Activated naive CD4-positive, alpha-beta T cell treated with anti-CD3 and anti-CD28 coated beads for 36 hours (primary cell): ENCODE data around the gene HIC1. TPM values are rescaled to one million over a fixed set of nuclear protein-coding genes. Genes with fewer than 3 reads are reported as not detected.

ENCODE experiments used
- CTCF ChIA-PET: fragments of 350-600 bp; sonication (Branson Sonifier 250); formaldehyde crosslinking; loops from one replicate; lab custom pipeline; 2021; ENCODE audit warnings: antibody characterized with exemption; lab: Charles Lee
- DNase-seq: peaks from one replicate; pipeline ENCODE4 v3.0.0-alpha.2; 2020
- H3K27ac Mint-ChIP-seq: one replicate; pipeline ENCODE4 v1.8.0; 2021; ENCODE audit warnings: mild to moderate bottlenecking, mixed read lengths
- H3K27me3 Mint-ChIP-seq: one replicate; pipeline ENCODE4 v1.8.0; 2021; ENCODE audit warnings: low read depth, mixed read lengths
- H3K36me3 Mint-ChIP-seq: one replicate; pipeline ENCODE4 v1.8.0; 2021; ENCODE audit warnings: low read depth, mixed read lengths
- H3K4me1 Mint-ChIP-seq: one replicate; pipeline ENCODE4 v1.8.0; 2021; ENCODE audit warnings: low read depth, mixed read lengths
- H3K4me3 Mint-ChIP-seq: one replicate; pipeline ENCODE4 v1.8.0; 2021; ENCODE audit warnings: mild to moderate bottlenecking, moderate library complexity, mixed read lengths
- H3K9me3 Mint-ChIP-seq: one replicate; pipeline ENCODE4 v1.8.0; 2021; ENCODE audit warnings: mixed read lengths
- intact Hi-C: fragments of 100-400 bp; cut with micrococcal nuclease; formaldehyde crosslinking; loops from one replicate; pipeline ENCODE4 v1.15.1; 2023
- total RNA-seq, 2 experiments: library from RNA; stranded (reverse); gene quantifications; one replicate each; pipeline ENCODE4 v1.2.3, GENCODE V29; 2021

The HIC1 gene
- total RNA-seq, 2 experiments from 2014 or later: 14.8 TPM

GRCh38 chr17:2041561-2042389 is 13.1 kb upstream of the HIC1 start, which contains the start of gene OVCA2:
Gene OVCA2, plus strand, starts transcription at chr17:2042022. Its CDS starts 26 bp downstream, at chr17:2042048.
- CTCF ChIA-PET: interaction anchor here (2.1 kb wide), 1 partner anchor 15 kb away, joined by 5 read pairs; no protein-coding TSS in a partner anchor
- Mint-ChIP-seq H3K9me3 (no peaks in the 10 kb centered on the region), H3K27ac (peak within 1 kb of the TSS; percentile 93), H3K36me3 (peaks cover 23% of the 10 kb centered on the region), H3K4me1 (peaks cover 27% of the 10 kb centered on the region), H3K27me3 (no peaks in the 10 kb centered on the region), H3K4me3 (peak within 1 kb of the TSS; percentile 94)
- DNase-seq: peak; percentile 97
- intact Hi-C loops: loop anchor here (1.0 to 5.0 kb wide), 3 partner anchors 11 to 374 kb away; partner anchors contain the start of gene DPH1

DNA sequence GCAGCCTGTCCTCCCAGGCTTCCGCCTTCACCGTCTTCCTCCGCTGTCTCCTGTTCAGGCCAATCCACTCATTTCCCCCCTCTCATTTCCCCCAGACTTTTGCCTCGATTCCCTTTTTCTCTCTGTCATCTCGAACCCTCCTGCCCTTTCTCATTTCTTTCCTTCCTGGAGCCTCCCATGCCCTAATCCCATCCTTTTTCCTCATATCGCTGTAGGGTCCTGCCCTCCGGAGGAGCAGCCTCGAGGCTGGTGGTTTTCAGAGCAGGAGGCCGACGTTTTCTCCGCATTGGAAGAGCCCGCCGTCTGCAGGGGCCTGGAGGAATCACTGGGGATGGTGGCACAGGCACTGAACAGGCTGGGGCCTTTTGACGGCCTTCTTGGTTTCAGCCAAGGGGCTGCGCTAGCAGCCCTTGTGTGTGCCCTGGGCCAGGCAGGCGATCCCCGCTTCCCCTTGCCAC is 12.5 kb upstream of the HIC1 start:
- DNase-seq: no peak
- Mint-ChIP-seq H3K9me3 (no peaks in the 10 kb centered on the region), H3K4me3 (peak overlapping the region; percentile 94), H3K4me1 (peaks cover 27% of the 10 kb centered on the region), H3K27ac (peak overlapping the region; percentile 93), H3K27me3 (no peaks in the 10 kb centered on the region), H3K36me3 (peaks cover 21% of the 10 kb centered on the region)
- CTCF ChIA-PET: interaction anchor here (2.1 kb wide), 1 partner anchor 14 kb away, joined by 5 read pairs; no protein-coding TSS in a partner anchor
- intact Hi-C loops: loop anchor here (5.0 kb wide), 1 partner anchor 375 kb away; no protein-coding TSS in a partner anchor

- H3K27ac Mint-ChIP-seq: peak overlapping the region; percentile 93
- CTCF ChIA-PET: interaction anchor here (2.1 kb wide), 1 partner anchor 14 kb away, joined by 5 read pairs; no protein-coding TSS in a partner anchor
- no peaks in the 10 kb centered on the region for H3K27me3 Mint-ChIP-seq
- peaks cover 27% of the 10 kb centered on the region for H3K4me1 Mint-ChIP-seq
- intact Hi-C loops: loop anchor here (5.0 kb wide), 1 partner anchor 376 kb away; no protein-coding TSS in a partner anchor
- H3K4me3 Mint-ChIP-seq: peak overlapping the region; percentile 94
- no peaks in the 10 kb centered on the region for H3K9me3 Mint-ChIP-seq
- DNase-seq: no peak
- peaks cover 21% of the 10 kb centered on the region for H3K36me3 Mint-ChIP-seq
These were observed 12.0 kb upstream of the HIC1 start for GRCh38 chr17:2042933-2043332.

GRCh38 chr17:2043785-2044184 is 11.1 kb upstream of the HIC1 start:
- H3K4me1 Mint-ChIP-seq: peaks cover 30% of the 10 kb centered on the region
- intact Hi-C loops: loop anchor here (5.0 kb wide), 1 partner anchor 376 kb away; no protein-coding TSS in a partner anchor
- H3K4me3 Mint-ChIP-seq: peak overlapping the region; percentile 12
- no peaks in the 10 kb centered on the region for H3K27me3 Mint-ChIP-seq
- no peak for DNase-seq
- no peaks in the 10 kb centered on the region for H3K9me3 Mint-ChIP-seq
- CTCF ChIA-PET: interaction anchor here (0.6 kb wide), 1 partner anchor 217 kb away, joined by 4 read pairs; no protein-coding TSS in a partner anchor
- H3K36me3 Mint-ChIP-seq: peaks cover 21% of the 10 kb centered on the region
- peak overlapping the region; percentile 65 for H3K27ac Mint-ChIP-seq

- Mint-ChIP-seq H3K9me3 (no peaks in the 10 kb centered on the region), H3K4me1 (peaks cover 36% of the 10 kb centered on the region), H3K4me3 (no peak overlapping the region), H3K27me3 (peaks cover 4% of the 10 kb centered on the region), H3K27ac (peak overlapping the region; percentile 54), H3K36me3 (peaks cover 21% of the 10 kb centered on the region)
- CTCF ChIA-PET: interaction anchor here (0.6 kb wide), 1 partner anchor 217 kb away, joined by 4 read pairs; no protein-coding TSS in a partner anchor
- intact Hi-C loops: loop anchor here (5.0 kb wide), 1 partner anchor 377 kb away; no protein-coding TSS in a partner anchor
- no peak for DNase-seq
These were observed 10.5 kb upstream of the HIC1 start for GRCh38 chr17:2044263-2044894.

DNA sequence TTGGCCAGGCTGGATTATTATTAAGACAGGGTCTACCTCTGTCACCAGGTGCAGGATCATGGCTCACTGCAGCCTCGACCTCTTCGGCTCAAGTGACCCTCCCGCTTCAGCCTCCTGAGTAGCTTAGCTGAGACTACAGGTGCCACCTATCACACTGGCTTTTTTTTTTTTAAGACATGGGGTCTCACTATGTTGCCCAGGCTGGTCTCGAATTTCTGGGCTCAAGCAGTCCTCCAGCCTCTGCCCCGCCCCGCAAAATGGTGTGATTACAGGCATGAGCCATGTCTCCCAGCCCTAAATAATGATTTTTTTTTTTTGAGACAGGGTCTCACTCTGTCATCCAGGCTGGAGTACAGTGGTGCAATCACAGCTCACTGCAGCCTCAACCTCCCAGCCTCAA is 7.3 kb upstream of the HIC1 start:
- intact Hi-C loops: no loop called here
- Mint-ChIP-seq H3K9me3 (no peaks in the 10 kb centered on the region), H3K4me1 (peaks cover 26% of the 10 kb centered on the region), H3K27me3 (peaks cover 13% of the 10 kb centered on the region), H3K36me3 (peaks cover 11% of the 10 kb centered on the region), H3K27ac (no peak overlapping the region), H3K4me3 (no peak overlapping the region)
- DNase-seq: no peak
- CTCF ChIA-PET: interaction anchor here (0.9 kb wide), 1 partner anchor 235 kb away, joined by 4 read pairs; no protein-coding TSS in a partner anchor

- peaks cover 21% of the 10 kb centered on the region for H3K4me1 Mint-ChIP-seq
- intact Hi-C loops: loop anchor here (2.0 kb wide), 1 partner anchor 18 kb away; the partner anchor contains the start of gene DPH1
- H3K27ac Mint-ChIP-seq: no peak overlapping the region
- H3K9me3 Mint-ChIP-seq: no peaks in the 10 kb centered on the region
- peaks cover 17% of the 10 kb centered on the region for H3K27me3 Mint-ChIP-seq
- CTCF ChIA-PET: interaction anchor here (0.9 to 1.4 kb wide), 2 partner anchors 9 to 265 kb away, joined by 3 to 4 read pairs; no protein-coding TSS in a partner anchor
- DNase-seq: no peak
- peaks cover 3% of the 10 kb centered on the region for H3K36me3 Mint-ChIP-seq
- H3K4me3 Mint-ChIP-seq: peak overlapping the region; percentile 63
These were observed 6.1 kb upstream of the HIC1 start for GRCh38 chr17:2048805-2049204.

DNA sequence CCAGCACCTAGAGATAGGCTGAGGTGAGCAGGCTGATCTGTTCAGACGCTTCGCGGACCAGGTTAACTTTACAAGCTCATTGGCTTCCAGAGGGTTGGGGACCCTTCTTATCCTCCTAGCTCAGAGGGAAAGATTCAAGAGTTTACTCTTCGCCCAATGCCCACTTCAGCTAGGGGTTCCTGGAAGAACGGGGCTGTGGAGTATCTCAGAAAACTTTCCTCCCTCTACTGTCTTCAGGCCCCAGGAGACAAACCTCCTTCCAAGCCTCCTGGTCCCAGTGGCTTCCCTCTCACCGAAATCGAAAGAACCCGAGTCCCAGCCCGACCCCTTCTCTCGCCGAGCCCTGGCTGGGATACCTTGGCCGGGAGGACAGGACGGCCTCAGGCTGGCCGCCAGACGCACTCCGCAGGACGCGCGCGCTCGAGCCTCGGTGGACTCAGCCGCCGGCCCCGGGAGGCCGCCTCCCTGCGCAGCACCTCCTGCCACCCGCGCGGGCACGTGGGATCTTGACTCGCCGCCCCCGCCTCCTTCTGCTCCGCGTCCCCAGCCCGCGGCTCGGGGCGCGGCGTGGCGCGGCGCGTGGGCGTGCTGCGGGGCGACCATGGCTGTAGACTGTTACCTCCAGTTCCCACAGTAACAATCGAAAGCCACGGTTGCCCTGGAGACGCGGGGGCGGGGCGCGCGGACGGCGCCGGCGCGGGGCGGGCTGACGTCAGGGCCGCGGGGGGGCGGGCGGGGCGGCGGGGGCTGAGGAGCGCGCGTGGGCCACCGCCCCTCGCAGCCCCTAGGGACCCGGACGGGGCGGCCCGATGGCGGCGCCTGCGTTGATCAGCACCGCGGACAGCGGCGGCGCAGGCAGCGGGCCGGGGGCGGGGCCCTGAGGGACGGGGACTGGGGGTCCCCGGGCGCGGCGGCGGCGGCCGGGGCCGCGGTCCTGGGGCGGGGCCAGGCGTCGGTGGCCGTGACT is 5.3 kb upstream of the HIC1 start:
- DNase-seq: peak; percentile 83
- Mint-ChIP-seq H3K9me3 (no peaks in the 10 kb centered on the region), H3K27ac (no peak overlapping the region), H3K4me1 (peaks cover 20% of the 10 kb centered on the region), H3K27me3 (peaks cover 17% of the 10 kb centered on the region), H3K36me3 (peaks cover 2% of the 10 kb centered on the region), H3K4me3 (peak overlapping the region; percentile 63)
- CTCF ChIA-PET: interaction anchor here (0.7 to 1.4 kb wide), 2 partner anchors 9 to 195 kb away, joined by 4 read pairs; no protein-coding TSS in a partner anchor
- intact Hi-C loops: loop anchor here (2.0 to 5.0 kb wide), 3 partner anchors 19 to 353 kb away; partner anchors contain the start of genes DPH1, MNT, SMG6 and SRR

DNA sequence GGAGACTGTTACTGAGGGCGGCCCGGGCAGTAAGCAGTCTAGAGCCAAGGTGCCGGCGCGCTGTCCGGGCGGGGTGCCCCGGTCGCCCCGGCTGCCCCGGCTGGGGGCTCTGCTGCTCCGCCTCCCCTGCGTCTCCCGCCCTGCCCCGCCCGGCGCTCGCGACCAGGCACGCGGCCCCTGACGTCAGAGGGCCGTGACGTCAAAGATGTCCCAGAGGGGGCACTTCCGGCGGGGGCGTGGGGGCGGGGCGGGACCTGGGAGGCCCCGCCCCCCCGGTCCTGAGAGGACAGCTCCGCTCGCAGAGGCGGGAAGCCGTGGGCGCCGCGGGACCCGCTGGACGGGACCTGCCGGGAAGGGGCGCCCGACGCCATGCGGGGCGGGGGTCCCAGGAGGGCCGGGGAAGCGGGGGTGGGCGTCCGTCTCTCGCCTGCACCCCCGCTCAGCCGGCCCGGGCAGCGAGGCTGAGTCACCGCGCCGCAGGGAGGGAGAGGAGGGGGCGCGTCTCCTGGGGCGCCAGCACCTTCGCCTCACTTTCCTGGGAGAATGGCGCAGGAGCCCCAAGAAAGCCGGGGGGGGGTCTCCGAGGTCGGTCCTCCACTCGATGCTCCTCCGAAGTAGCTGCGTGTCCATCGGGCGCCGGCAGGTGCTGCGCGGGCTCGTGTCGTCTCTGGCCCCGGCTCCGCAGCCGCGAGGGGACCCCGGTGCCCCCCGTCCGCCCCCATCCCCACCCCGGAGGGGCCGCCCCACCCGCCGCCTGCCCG is 4.4 kb upstream of the HIC1 start:
- DNase-seq: peak; percentile 59
- Mint-ChIP-seq H3K4me1 (peaks cover 18% of the 10 kb centered on the region), H3K27me3 (peaks cover 17% of the 10 kb centered on the region), H3K36me3 (no peaks in the 10 kb centered on the region), H3K27ac (no peak overlapping the region), H3K4me3 (no peak overlapping the region), H3K9me3 (no peaks in the 10 kb centered on the region)
- intact Hi-C loops: loop anchor here (5.0 kb wide), 2 partner anchors 252 to 352 kb away; partner anchors contain the start of genes MNT, SMG6 and SRR
- CTCF ChIA-PET: interaction anchor here (1.8 kb wide), 1 partner anchor 194 kb away, joined by 5 read pairs; no protein-coding TSS in a partner anchor
